ENCODE data around the gene RNF181. TPM values are rescaled to one million over a fixed set of nuclear protein-coding genes. Genes with fewer than 3 reads are reported as not detected.

RNF181 gene
- total RNA-seq, 1 experiment from 2014 or later = 78.5 TPM

DNA sequence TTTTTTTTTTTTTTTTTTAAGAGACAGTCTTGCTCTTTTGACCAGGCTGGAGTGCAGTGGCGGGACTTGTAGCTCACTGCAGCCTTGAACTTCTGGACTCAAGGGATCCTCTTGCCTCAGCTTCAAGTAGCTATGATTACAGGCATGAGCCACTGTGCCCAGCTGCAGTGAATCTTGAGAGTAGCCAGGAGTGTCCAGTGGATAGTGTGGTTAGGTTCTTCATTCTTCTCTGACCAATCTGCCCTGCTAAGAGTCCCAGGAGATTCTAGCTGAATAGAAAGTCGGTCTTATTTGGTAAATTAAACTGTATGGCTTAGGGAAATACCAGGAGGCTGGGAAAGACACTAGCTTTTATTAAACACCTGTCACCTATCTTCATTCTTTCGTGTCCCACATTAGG, 35.8 kb downstream of the RNF181 start:
- Histone ChIP-seq H3K27ac (ENCODE audit: low read depth, low read length, poor library complexity, severe bottlenecking) (no peak overlapping the region), H3K4me1 (ENCODE audit: insufficient read depth, low read length, poor library complexity, severe bottlenecking) (no peaks in the 10 kb centered on the region), H3K4me3 (ENCODE audit: low read depth, low read length, poor library complexity, severe bottlenecking) (no peak overlapping the region), H3K27me3 (replicated peaks; ENCODE audit: insufficient read depth, low read depth, low read length, poor library complexity) (no peaks in the 10 kb centered on the region), H3K36me3 (ENCODE audit: insufficient read depth, low read length, poor library complexity, severe bottlenecking) (peaks cover 85% of the 10 kb centered on the region), H3K9me3 (ENCODE audit: low read depth, low read length, poor library complexity, severe bottlenecking) (no peaks in the 10 kb centered on the region)
- BruUV-seq (replicated peaks) = no TSS peak
- CTCF ChIA-PET = no interaction called here
- no peak for DNase-seq (ENCODE audit: low spot score)
- intact Hi-C loops (cut with micrococcal nuclease; ENCODE audit: unreplicated experiment) = no loop called here
- no peak for TF ChIP-seq EZH2 (IDR thresholded peaks at IDR 0.05; ENCODE audit: borderline replicate concordance, low read depth, low read length, poor library complexity, severe bottlenecking)
- TF ChIP-seq, protein P1, sequence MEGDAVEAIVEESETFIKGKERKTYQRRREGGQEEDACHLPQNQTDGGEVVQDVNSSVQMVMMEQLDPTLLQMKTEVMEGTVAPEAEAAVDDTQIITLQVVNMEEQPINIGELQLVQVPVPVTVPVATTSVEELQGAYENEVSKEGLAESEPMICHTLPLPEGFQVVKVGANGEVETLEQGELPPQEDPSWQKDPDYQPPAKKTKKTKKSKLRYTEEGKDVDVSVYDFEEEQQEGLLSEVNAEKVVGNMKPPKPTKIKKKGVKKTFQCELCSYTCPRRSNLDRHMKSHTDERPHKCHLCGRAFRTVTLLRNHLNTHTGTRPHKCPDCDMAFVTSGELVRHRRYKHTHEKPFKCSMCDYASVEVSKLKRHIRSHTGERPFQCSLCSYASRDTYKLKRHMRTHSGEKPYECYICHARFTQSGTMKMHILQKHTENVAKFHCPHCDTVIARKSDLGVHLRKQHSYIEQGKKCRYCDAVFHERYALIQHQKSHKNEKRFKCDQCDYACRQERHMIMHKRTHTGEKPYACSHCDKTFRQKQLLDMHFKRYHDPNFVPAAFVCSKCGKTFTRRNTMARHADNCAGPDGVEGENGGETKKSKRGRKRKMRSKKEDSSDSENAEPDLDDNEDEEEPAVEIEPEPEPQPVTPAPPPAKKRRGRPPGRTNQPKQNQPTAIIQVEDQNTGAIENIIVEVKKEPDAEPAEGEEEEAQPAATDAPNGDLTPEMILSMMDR (conservative IDR thresholded peaks at IDR 0.05; ENCODE audit: low read depth, low read length) = no peak
- POLR2A ChIA-PET (ENCODE audit: low non-redundant PET) = no interaction called here

DNA sequence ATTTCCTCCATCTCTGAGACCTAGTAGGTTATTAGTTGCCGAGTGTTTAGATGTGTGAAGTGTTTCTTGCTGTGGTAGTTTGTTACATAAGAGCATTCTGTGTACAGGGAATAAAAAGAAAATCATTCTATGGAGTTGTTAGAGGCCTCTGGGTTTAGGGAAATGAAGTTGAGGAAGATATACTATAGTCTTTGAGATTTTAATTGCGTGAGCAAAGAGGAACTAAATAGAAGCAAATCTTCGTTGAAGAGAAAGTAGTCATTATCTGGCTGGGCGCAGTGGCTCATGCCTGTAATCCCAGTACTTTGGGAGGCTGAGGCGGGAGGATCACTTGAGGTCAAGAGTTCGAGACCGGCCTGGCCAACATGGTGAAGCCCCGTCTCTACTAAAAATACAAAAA, 39.5 kb downstream of the RNF181 start:
- peaks cover 83% of the 10 kb centered on the region for H3K36me3 ChIP-seq (ENCODE audit: insufficient read depth, low read length, poor library complexity, severe bottlenecking)
- intact Hi-C loops (cut with micrococcal nuclease; ENCODE audit: unreplicated experiment) = no loop called here

DNA sequence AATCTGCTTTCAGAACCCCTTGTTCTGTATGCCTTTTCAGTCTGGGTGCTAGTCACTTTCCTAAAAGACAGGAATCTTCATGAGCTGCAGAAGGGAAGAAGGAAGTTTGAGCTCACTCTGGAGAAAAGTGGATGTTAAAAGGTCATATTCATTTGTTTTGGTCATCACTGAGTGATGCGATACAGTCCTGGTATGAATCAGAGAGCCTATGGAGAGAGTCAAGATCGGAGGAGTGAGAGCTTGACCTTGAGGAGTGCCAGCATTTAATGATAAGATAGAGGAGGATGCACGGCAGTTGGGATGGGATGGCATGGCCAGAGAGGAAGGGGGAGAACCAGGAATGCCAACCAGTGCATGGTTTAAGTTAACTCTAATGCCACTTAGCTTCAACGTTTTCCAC, 40.1 kb downstream of the RNF181 start:
- Histone ChIP-seq H3K9me3 (ENCODE audit: low read depth, low read length, poor library complexity, severe bottlenecking) (no peaks in the 10 kb centered on the region), H3K4me3 (ENCODE audit: low read depth, low read length, poor library complexity, severe bottlenecking) (no peak overlapping the region), H3K27me3 (replicated peaks; ENCODE audit: insufficient read depth, low read depth, low read length, poor library complexity) (no peaks in the 10 kb centered on the region), H3K4me1 (ENCODE audit: insufficient read depth, low read length, poor library complexity, severe bottlenecking) (no peaks in the 10 kb centered on the region), H3K27ac (ENCODE audit: low read depth, low read length, poor library complexity, severe bottlenecking) (no peak overlapping the region), H3K36me3 (ENCODE audit: insufficient read depth, low read length, poor library complexity, severe bottlenecking) (peaks cover 81% of the 10 kb centered on the region)
- no TSS peak for BruUV-seq (replicated peaks)
- TF ChIP-seq, protein P1 (conservative IDR thresholded peaks at IDR 0.05; ENCODE audit: low read depth, low read length) = no peak
- TF ChIP-seq EZH2 (IDR thresholded peaks at IDR 0.05; ENCODE audit: borderline replicate concordance, low read depth, low read length, poor library complexity, severe bottlenecking) = no peak
- POLR2A ChIA-PET (ENCODE audit: low non-redundant PET) = no interaction called here
- no peak for DNase-seq (ENCODE audit: low spot score)
- CTCF ChIA-PET = no interaction called here
- intact Hi-C loops (cut with micrococcal nuclease; ENCODE audit: unreplicated experiment) = loop anchor here (2.0 kb wide), 1 partner anchor 445 kb away; no protein-coding TSS in a partner anchor

More for the DNA sequence above, 39.5 kb downstream of the RNF181 start:
- CTCF ChIA-PET = no interaction called here
- H3K27ac ChIP-seq (ENCODE audit: low read depth, low read length, poor library complexity, severe bottlenecking) = no peak overlapping the region
- no peaks in the 10 kb centered on the region for H3K9me3 ChIP-seq (ENCODE audit: low read depth, low read length, poor library complexity, severe bottlenecking)
- no peak for TF ChIP-seq EZH2 (IDR thresholded peaks at IDR 0.05; ENCODE audit: borderline replicate concordance, low read depth, low read length, poor library complexity, severe bottlenecking)
- TF ChIP-seq, protein P1 (conservative IDR thresholded peaks at IDR 0.05; ENCODE audit: low read depth, low read length) = no peak
- no peaks in the 10 kb centered on the region for H3K4me1 ChIP-seq (ENCODE audit: insufficient read depth, low read length, poor library complexity, severe bottlenecking)
- H3K4me3 ChIP-seq (ENCODE audit: low read depth, low read length, poor library complexity, severe bottlenecking) = no peak overlapping the region
- no peaks in the 10 kb centered on the region for H3K27me3 ChIP-seq (replicated peaks; ENCODE audit: insufficient read depth, low read depth, low read length, poor library complexity)
- POLR2A ChIA-PET (ENCODE audit: low non-redundant PET) = no interaction called here
- no peak for DNase-seq (ENCODE audit: low spot score)
- no TSS peak for BruUV-seq (replicated peaks)
